Measurements from ENCODE around the gene DIS3L2. TPM values are rescaled to one million over a fixed set of nuclear protein-coding genes. Genes with fewer than 3 reads are reported as not detected.
"Not testable (repeated sequence)": the region's sequence is repeated elsewhere in the genome, so short reads cannot be mapped to it uniquely, and the experiment has no call there.

The DIS3L2 gene
- polyA plus RNA-seq, 4 donors = 31.2 to 37.7 (median 34.6) TPM

DNA sequence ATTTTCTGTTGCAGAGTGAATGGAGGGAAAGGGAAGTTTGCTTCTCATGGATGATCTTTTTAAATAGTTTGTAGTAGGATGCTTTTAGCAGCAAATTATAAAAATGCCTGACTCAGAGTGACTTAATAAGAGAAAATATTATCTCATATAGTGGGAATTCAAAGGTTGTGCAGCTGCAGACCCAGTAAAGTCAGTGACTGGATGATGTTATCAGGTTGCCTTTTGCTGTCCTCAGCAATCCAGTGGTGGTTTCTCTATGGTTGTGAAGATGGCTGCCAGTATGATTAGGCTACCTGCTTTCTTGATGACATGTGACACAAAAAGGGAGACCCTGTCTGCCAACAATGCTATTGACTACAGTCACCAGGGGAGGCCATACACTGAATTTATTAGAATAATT lies 184.8 kb downstream of the DIS3L2 start:
- DNase-seq (ENCODE audit: low read depth in 4 of 4, low spot score in 3 of 4) = no peak

GRCh38 chr2:232147440-232148077 lies 186.0 kb downstream of the DIS3L2 start:
- DNase-seq (ENCODE audit: low read depth in 4 of 4, low spot score in 3 of 4) = no peak

- no peak for DNase-seq (ENCODE audit: low read depth in 4 of 4, low spot score in 3 of 4)
Observed at GRCh38 chr2:232162187-232162586, 200.7 kb downstream of the DIS3L2 start.

- no peak for DNase-seq (ENCODE audit: low read depth in 4 of 4, low spot score in 3 of 4)
Observed at GRCh38 chr2:232170396-232170795, 208.9 kb downstream of the DIS3L2 start.

DNA sequence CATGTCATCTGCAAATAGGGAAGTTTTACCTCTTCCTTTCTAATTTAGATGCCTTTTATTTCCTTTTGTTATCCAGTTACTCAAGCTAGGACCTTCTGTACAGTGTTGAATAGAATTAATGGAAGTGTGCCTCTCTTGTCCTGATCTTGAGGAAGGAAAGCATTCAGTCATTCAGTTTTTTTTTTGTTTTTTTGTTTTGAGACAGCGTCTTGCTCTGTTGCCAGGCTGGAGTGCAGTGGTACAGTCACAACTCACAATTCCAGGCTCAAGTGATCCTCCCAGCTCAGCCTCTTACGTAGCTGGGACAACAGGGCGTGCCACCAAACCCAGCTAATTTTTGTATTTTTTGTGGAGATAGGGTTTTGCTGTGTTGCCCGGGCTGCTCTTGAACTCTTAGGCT lies 213.1 kb downstream of the DIS3L2 start:
- no peak for DNase-seq (ENCODE audit: low read depth in 4 of 4, low spot score in 3 of 4)

DNA sequence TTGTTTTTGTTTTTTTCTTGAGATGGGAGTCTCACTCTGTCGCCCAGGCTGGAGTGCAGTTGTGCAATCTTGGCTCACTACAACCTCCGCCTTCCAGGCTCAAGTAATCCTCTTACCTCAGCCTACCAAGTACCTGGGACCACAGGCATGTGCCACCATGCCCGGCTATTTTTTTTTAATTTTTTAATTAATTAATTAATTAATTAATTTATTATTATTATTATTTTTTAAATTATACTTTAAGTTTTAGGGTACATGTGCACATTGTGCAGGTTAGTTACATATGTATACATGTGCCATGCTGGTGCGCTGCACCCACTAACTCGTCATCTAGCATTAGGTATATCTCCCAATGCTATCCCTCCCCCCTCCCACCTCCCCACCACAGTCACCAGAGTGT lies 215.1 kb downstream of the DIS3L2 start:
- DNase-seq (ENCODE audit: low read depth in 4 of 4, low spot score in 3 of 4) = not testable (repeated sequence)

DNA sequence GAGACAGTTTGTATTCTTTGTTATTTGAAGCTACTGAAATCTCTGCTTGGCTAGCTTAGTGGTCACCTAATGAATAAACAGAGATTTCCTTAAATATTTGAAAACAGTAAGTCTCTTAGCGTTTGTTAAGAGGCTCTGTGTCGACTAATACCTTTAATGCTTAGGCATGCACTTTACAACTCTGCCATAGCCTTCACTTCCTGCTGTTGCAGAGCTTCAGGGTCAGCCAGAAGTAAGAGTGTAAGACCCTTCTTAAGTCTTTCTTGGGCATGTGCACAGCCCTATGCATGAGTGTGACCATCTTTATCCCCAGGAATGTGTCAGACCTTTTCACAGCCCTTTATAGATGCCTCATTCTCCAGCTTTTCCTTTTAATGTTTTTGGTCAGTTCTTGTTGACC lies 221.8 kb downstream of the DIS3L2 start:
- DNase-seq (ENCODE audit: low read depth in 4 of 4, low spot score in 3 of 4) = no peak

- no peak for DNase-seq (ENCODE audit: low read depth in 4 of 4, low spot score in 3 of 4)
Observed at GRCh38 chr2:232184346-232184745, 222.8 kb downstream of the DIS3L2 start.

- no peak for DNase-seq (ENCODE audit: low read depth in 4 of 4, low spot score in 3 of 4)
Observed at GRCh38 chr2:232190796-232191195, 229.3 kb downstream of the DIS3L2 start.

- no peak for DNase-seq (ENCODE audit: low read depth in 4 of 4, low spot score in 3 of 4)
Observed at GRCh38 chr2:232195487-232195886, 234.0 kb downstream of the DIS3L2 start.

- DNase-seq (ENCODE audit: low read depth in 4 of 4, low spot score in 3 of 4) = no peak
Observed at GRCh38 chr2:232196802-232197201, 235.3 kb downstream of the DIS3L2 start.

GRCh38 chr2:232200195-232200594 lies 238.7 kb downstream of the DIS3L2 start:
- DNase-seq (ENCODE audit: low read depth in 4 of 4, low spot score in 3 of 4) = no peak

GRCh38 chr2:232203166-232203891 lies 241.8 kb downstream of the DIS3L2 start:
- DNase-seq (ENCODE audit: low read depth in 4 of 4, low spot score in 3 of 4) = no peak

GRCh38 chr2:232203936-232204335 lies 242.4 kb downstream of the DIS3L2 start:
- DNase-seq (ENCODE audit: low read depth in 4 of 4, low spot score in 3 of 4) = no peak

DNA sequence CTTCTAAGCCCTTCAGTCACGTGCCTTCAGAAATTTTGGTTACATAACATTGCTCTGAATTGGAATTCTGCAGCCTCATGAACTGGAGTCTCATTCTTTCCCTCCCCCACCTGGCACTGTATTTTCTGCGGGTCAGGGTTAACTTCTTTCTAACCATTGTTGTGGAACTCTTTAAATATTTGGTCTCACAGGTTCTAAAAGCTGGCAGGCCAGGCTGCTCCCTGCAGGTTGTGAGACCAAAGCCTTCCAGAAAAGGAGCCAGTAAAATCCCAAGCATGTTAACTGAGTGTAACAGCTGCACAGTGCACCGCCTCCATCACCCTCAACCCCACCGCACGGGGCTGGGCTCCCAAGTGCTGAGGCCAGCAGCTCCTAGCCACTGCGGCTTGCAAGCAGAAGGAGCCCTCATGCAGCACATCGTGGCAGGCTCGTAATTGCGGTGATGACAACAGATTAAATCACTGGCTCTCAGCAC lies 243.0 kb downstream of the DIS3L2 start:
- peak; percentile 7 to 44 (median 22) for DNase-seq (ENCODE audit: low read depth in 4 of 4, low spot score in 3 of 4)

DNA sequence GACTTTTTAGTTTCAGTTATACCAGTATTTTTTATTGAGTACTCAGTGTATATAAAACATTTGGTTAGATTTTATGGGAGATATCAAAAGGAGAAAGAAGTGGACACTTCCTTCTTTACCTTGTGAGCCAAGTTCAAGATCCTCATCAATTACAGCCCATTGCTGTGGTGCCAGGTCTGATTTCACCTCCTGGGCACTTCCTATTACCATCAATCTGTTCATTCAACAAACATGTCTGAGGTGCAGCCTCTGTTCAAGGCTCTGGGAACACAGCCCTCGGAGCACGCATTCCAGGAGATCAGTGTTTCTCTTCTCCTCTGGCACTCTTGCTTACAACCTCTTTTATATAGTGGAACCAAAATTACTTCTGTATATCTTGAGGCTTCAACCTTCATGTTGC lies 245.7 kb downstream of the DIS3L2 start:
- no peak for DNase-seq (ENCODE audit: low read depth in 4 of 4, low spot score in 3 of 4)

DNA sequence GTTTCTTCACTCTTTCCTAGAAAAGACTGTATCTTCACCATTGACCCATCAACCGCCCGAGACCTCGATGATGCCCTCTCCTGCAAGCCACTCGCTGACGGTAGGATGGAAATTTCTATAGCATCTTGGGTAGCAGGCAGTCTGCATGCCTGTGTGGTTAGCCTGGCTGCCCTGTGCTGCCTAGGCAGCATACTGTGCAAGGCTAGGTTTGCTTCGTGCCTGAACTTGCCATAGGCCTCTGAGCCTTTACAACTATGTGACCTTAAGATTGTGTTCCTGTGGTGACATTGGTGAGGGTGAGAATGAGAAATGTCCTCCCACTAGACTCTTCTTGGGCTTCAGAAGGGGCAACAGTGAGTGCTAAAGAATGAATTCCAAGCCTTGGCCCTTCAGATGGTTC lies 248.8 kb downstream of the DIS3L2 start:
- no peak for DNase-seq (ENCODE audit: low read depth in 4 of 4, low spot score in 3 of 4)

- DNase-seq (ENCODE audit: low read depth in 4 of 4, low spot score in 3 of 4) = no peak
Observed at GRCh38 chr2:232211743-232212686, 250.5 kb downstream of the DIS3L2 start.

DNA sequence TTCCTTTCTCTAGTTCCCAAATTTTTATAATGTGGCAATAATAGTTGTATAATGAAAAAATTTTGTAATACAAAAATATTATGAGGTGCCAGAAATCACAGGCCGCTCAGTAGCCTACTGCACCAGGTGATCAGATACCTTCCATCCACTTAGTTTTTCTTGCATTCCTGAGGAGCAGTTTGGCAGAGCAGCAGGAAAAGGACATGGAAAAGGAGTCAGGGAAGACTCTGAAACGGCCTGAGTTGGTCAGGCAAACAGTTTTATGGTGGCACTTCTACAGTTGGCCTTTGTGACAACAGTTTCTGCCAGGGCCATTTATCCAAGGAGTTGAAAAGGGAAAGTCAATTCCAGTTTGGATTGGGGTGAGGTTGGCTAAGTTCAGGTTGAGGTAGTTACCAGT lies 251.7 kb downstream of the DIS3L2 start:
- no peak for DNase-seq (ENCODE audit: low read depth in 4 of 4, low spot score in 3 of 4)

DNA sequence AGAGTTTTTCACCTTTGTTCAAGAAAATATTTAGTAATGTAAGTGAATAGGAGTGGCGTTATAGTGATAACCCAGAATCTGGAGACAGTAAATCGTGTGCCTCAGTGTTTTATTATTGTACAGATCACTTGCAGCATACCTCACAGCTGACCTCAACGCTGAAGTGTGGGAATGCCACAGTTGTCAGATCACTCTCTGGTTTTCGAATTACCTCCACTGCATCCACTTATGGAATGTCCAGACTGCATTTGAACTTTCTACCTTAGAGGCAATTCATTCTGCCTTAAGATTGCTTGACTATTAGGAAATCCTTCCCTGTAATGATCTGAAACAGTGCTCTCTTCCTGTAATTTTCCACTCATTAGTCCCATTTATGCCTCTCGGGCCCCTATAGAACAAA lies 252.5 kb downstream of the DIS3L2 start:
- DNase-seq (ENCODE audit: low read depth in 4 of 4, low spot score in 3 of 4) = no peak

DNA sequence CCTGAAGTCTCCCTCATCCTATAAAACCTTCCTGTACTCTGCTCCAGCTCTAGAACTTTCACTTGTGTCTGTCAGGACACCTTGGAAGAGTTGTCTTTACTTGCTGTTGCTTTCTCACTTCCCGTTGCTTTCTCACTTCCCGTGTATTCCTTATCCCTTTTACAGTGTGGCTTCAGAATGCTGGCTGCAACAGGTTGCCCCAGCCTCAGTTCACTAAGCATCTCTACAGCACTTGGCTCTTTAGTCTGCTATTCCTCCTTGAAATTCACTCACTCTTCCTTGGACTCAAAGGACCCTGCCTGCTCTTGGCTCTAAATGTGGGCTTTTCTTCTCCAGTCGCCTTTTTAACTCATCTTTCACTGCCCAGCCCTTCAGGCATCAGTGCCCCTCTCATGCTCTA lies 254.5 kb downstream of the DIS3L2 start:
- no peak for DNase-seq (ENCODE audit: low read depth in 4 of 4, low spot score in 3 of 4)
